Measurements from ENCODE around the gene CIC.
A peak's percentile ranks its signal among the peaks of the same experiment; 100 is the strongest.
"Not testable (repeated sequence)": the region's sequence is repeated elsewhere in the genome, so short reads cannot be mapped to it uniquely, and the experiment has no call there.

The CIC gene

DNA sequence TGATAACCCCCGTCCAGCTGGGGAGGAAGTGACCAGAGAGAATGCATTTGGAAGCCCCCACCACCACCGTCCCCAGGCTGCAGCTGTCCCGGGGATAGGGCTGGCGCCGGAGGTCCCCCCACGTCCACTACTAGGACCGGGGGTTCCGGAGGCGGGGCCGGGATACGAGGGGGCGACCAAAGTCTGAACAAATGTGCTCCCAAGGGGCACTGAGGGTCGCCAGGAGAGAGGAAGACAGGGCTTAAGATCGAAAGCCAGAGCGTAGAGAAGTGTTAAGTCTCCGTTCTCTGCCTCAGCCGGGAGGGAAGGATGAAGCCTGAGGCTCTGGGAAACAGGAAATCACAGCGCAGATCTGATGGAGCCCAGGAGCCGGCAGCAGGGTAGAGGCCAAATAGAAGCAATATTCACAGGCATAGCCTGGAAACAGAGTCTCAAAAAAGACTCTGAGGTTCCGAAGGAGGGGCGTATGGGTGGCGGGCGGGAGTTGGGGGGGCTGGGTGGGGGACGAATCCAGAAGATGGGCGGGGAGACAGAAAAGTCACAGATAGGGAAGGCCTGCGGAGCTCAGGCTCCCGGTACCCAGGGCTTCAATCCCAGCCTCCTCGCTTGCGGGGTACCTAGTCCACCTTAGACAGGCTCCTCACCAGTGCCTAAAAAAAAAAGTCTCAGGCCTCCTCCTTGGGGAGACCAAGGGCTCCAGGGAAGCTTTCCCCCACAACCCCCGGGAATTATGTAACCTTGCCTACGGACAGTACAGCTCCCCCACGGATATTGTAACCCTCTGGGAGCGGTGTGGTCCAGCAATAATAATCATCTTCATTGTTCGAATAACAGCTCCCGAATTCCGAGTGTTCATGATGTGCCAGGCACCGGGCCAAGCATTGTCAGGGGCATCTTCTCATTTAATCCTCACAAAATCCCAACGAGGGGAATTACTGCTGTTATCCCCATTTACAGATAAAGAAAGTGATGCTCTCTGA lies 13.0 kb upstream of the CIC start:
- DNase-seq: peak; percentile 82

DNA sequence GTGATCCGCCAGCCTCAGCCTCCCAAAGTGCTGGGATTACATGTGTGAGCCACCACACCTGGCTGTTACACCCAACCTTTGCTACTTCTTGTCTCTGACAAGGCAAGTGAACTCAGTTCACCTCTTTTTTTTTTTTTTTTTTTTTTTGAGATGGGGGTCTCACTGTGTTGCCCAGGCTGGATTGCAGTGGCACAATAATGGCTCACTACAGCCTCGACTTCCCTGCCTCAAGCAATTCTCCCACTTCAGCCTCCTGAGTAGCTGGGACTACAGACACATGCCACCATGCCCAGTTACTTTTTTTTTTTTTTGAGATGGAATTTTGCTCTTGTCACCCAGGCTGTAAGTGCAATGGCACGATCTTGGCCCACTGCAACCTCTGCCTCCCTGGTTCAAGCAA lies 11.2 kb upstream of the CIC start:
- peak; percentile 7 for DNase-seq

DNA sequence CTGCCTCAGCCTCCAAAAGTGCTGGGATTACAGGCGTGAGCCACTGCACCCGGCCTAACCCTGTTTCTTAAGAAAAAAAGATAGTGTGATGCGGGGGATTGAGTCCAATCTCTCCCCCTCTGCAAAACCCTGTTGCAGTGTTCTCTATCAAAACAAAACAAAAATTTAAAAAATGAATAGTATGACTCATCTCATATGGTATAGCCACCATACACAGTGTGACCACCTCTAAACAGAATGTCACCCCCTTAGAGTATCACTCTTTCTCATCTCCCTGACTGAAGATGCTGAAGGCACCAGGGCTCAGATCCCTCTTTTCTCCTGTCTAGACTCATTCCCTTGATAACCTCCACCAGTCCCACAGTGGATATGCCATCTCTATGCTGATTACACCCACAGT lies 7.3 kb upstream of the CIC start:
- DNase-seq: no peak

DNA sequence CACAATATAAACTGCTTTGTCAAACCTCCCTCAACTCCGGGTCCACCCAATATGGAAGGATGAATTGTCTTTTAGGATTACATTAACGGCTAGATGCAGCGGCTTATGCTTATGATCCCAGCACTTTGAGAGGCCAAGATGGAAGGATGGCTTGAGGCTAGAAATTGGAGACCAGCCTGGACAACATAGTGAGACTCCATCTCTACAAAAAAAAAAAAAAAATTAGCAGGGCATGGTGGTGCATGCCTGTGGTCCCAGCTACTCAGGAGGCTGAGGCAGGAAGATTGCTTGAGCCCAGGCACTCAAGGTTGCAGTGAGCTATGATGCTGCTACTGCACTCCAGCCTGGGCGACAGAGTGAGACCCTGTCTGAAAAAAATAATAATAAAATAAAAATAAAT lies 2.9 kb upstream of the CIC start:
- peak; percentile 7 for DNase-seq

DNA sequence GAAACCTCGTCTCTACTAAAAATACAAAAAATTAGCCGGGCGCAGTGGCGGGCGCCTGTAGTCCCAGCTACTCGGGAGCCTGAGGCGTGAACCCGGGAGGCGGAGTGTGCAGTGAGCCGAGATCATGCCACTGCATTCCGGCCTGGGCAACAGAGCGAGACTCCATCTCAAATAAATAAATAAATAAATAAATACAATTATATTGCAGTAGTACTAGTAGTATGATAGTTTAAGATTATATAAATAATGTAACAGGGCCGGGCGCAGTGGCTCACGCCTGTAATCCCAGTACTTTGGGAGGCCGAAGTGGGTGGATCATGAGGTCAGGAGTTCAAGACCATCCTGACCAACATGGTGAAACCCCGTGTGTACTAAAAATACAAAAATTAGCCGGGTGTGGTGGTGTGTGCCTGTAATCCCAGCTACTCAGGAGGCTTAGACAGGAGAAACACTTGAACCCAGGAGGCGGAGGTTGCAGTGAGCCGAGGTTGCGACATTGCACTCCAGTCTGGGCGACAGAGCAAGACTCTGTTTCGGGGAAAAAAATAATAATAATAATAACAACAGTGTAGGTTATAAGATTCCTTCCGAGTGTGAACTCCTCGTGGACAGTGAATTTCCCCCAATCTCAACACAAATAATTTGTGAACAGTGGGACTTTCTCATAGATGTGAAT lies 2.0 kb upstream of the CIC start:
- DNase-seq: not testable (repeated sequence)

DNA sequence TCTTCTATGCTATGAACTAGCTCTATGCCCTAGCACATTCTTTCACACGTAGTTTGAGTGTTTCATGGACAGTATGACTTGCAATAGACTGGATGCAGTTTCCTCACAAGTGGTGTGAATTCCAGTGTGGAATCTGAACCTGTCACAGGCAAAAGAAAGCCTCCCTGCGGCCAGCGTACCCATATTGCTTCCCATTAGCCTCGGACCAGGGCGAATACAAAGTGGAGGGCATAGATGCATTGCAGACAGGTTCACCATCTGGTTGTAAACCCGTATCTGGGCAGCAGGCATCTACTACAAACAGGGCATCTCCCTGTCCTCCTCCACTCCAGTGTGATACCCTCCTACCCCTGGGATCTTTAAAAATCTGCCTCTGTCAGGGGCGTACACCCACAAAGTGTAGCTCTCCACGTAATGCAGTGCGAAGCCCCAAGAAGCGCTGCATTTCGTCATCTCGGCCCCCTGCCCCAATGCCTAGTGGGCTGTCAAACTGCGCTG lies 1.4 kb upstream of the CIC start:
- no peak for DNase-seq

DNA sequence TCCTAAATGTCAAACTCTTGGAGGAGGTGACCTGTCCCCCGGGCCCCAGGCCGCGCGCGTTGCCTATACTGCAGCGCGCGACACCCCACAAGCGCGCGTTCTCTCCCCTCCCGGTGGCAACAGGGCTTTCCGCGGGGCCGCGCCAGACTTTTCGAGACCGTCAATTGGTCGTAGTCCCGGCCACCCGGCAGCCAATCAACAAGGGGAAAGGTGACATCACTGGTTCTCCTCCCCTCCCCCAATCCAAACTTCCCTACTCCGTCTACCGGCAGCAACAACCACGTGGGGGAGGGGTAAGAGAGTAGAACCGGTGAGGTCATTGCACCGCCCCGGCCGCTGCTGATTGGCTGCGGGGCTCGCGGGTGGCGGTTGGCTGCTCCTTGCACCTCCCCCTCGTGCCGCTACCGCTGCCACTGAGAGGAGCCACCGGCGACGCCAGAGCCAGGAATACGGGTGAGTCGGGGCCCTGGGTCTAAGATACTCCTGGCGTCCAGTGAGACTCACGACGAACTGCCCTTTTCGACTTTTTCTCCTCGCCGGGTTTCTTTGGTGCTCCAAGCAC lies 829 bp upstream of the CIC start:
- DNase-seq: peak; percentile 100

DNA sequence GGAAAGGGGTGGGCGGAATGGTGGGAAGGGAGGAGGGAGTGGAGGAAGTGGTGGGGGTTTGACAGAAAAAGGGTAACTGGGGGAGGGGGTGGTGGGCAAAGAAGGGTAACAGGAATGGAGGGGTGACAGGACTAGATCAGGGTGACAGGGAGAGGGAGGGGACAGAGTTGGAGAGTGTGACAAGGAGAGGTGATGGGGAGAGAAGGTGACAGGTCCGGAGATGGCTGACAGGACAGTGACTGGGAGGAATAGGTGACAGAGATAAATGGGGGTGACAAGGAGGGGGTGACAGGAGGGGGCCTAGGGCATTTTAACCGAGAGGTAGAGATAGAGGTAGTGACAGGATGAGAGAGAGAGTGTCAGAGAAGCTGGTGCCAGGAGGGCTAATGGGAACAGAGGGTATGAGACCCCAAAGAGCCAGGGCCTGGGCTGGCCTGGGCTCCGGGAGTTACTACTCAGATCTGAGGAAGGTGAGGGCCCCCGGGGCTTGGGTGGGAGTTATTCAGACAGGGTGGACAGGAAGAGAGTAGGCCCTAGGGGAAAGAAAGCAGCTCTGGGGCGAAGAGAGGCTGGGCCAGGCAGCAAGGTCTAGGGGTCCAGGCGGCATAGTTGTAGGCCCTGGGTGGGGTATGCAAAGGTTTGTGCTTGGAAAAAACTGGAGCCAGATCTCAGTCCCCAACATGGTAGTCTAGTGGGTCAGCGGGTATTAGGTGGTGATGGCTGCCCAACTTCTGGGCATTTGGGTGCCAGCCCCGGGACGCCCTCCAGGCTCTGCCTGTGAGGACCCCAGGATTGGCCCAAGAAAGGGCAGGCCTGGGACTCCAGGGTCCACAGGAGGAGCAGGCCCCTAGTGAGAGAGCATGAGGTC lies 660 bp downstream of the CIC start:
- peak; percentile 41 for DNase-seq

DNA sequence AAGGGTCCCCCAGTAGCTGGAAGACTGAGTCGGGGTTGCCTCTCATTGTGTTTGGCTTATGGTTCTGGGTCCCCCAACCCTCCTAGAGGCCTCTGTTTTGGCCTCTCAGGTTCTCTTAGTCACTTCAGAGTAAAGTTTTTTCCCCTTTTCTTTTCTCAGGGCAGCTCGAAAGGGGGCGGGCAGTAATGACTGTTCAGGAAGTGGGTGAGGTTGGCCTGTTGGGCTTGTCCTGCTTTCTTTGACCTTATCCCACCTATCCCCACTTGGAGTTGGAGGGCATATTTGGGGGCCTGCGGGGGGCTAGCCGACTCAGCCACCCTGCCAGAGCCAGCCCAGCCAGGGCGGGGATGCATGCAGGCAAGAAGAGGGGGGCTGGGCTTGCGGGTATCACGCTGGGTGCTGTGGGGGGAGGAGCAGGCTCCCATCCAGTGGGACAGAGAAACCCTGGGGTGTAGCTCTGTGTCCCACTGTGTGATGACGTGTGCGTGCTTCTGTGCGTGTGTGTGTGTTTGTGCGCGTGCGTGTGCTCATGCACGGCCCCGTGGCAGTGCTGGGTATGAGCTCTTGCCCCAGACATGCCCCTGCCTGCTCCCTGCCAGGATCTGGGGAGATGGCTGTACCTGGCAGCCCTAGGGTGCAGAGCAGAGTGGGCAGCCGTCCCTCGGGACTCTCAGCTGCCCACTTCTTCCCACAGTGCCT lies 1.4 kb downstream of the CIC start:
- DNase-seq: peak; percentile 39

DNA sequence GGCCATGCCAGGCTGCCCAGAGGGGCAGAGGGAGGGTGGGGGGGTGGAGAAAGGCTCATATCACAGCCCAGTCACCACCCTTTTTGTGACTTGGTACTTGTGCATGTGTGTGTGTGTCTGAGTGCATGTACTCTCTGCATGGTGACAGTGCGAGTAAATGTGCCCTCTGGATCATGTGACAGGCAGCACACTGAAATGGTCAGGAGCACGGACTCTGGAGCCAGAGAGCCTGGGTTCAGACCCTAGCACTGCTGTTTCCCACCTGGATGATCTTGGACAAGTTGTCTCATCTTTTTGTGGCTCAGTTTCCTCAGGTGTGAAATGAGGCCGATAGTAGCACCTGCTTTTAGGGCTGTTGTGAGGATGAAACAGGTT lies 2.0 kb downstream of the CIC start:
- DNase-seq: no peak

DNA sequence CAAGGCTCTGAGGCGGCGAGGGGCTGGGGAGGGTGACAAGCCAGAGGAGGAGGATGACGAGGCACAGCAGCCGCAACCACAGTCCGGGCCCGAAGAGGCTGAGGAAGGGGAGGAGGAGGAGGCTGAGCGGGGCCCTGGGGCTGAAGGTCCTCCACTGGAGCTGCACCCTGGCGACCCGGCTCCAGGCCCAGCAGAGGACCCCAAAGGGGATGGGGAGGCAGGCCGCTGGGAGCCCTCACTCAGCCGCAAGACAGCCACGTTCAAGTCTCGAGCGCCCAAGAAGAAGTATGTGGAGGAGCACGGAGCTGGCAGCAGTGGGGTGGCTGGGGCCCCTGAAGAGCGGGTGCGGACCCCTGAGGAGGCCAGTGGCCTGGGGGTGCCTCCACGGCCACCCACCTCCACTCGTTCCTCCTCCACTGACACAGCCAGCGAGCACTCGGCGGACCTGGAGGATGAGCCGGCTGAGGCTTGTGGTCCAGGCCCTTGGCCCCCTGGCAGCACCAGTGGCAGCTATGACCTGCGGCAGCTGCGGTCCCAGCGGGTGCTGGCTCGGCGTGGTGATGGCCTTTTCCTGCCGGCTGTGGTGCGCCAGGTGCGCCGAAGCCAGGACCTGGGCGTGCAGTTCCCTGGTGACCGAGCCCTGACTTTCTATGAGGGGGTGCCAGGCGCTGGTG lies 2.9 kb downstream of the CIC start:
- DNase-seq: peak; percentile 11

DNA sequence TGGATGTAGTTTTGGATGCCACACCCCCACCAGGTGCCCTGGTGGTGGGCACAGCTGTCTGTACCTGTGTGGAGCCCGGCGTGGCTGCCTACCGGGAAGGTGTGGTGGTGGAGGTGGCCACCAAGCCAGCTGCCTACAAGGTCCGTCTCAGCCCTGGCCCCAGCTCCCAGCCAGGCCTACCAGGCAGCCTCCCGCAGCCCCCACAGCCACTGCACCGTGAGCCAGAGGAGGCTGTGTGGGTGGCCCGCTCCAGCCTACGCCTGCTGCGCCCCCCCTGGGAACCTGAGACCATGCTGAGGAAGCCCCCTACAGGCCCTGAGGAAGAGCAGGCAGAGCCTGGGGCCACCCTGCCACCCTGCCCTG lies 3.5 kb downstream of the CIC start:
- peak; percentile 22 for DNase-seq

DNA sequence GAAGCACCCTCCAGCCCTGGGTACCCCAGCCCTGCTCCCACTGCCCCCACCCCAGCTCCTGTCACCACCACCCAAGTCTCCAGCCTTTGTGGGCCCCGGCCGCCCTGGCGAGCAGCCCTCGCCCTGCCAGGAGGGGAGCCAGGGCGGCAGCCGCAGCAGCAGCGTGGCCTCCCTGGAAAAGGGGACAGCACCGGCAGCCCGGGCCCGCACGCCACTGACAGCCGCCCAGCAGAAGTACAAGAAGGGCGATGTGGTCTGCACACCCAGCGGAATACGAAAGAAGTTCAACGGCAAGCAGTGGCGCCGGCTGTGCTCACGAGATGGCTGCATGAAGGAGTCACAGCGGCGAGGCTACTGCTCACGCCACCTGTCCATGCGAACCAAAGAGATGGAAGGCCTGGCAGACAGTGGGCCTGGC lies 3.9 kb downstream of the CIC start:
- DNase-seq: peak; percentile 16

DNA sequence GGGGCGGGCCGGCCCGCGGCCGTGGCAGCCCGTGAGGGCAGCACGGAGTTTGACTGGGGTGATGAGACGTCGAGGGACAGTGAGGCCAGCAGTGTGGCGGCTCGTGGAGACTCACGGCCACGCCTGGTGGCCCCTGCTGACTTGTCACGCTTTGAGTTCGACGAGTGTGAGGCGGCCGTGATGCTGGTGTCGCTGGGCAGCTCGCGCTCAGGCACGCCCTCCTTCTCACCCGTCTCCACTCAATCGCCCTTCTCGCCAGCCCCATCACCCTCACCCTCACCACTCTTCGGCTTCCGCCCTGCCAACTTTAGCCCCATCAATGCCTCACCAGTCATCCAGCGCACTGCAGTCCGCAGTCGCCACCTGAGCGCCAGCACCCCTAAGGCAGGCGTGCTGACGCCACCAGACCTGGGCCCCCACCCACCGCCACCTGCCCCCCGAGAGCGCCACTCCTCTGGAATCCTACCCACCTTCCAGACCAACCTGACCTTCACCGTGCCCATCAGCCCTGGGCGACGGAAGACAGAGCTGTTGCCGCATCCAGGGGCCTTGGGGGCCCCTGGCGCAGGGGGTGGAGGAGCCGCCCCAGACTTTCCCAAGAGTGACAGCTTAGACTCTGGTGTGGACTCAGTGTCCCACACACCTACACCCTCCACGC lies 4.5 kb downstream of the CIC start:
- DNase-seq: peak; percentile 12

DNA sequence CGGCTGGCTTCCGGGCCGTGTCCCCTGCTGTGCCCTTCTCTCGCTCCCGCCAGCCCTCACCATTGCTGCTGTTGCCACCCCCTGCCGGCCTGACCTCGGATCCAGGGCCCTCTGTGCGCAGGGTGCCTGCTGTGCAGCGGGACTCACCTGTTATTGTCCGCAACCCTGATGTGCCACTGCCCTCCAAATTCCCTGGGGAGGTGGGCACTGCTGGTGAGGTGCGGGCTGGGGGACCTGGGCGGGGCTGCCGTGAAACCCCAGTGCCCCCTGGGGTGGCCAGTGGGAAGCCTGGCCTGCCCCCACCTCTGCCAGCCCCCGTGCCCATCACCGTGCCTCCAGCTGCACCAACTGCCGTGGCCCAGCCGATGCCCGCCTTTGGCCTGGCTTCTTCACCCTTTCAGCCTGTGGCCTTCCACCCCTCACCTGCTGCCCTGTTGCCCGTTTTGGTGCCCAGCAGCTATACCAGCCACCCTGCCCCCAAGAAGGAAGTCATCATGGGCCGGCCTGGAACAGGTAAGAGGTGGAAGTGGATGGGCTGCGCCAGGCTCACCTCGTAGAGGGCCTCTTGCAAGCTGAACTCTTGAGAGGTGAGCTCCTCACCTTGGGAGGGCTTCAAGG lies 5.1 kb downstream of the CIC start:
- DNase-seq: peak; percentile 19

DNA sequence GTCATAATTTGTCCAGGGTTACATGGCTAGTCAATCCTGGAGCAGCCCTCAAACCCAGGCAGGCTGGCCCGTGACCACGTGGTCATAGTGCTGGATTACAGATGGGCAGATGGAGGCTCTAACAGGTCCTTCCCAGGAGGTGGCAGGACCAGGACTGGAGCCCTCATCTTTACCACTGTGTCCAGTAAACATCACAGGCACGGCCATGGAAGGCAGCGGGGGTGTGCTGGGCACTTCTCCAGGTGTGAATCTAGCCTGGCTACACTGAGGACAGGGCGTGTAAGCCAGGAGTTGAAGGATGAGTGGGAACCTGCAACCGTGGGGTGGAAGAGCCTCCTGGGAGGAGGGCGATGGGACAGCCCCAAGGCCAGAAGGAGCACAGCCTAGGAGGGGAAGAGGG lies 6.1 kb downstream of the CIC start:
- DNase-seq: peak; percentile 19

DNA sequence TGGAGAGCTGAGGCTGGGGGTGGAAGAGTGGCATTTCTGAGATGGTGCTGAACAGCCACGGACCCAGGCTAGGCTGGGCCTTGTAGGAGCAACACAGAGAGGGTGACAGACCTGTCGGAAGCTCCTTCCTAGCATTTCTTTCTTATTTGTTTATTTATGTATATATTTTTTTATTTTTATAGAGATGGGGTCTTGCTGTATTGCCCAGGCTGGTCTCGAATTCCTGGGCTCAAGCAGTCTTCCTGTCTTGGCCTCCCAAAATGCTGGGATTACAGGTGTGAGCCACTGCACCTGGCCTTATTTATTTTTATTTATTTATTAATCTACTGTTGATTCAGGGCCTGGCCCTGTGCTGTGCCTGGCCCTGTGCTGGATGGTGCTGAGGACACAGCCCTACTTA lies 6.5 kb downstream of the CIC start:
- no peak for DNase-seq

DNA sequence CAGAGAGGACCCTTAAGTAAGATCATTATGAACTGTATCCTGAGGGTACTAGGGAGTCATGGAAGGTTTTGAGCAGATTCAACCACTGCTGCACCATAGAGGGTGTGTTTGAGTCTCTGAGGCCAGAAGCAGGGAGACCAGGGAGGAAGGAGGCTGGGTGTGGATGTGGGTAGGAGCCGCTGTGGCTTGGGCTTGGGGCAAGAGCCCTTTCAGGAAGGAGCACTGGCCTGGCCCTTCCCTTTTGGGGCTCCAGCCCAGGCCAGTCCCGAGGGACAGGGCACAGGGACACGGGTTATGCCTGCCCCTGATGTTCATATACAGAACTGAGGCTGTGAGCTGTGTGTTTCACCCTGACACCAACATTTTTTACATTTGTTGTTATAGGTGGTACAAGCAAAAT lies 7.2 kb downstream of the CIC start:
- DNase-seq: peak; percentile 16

DNA sequence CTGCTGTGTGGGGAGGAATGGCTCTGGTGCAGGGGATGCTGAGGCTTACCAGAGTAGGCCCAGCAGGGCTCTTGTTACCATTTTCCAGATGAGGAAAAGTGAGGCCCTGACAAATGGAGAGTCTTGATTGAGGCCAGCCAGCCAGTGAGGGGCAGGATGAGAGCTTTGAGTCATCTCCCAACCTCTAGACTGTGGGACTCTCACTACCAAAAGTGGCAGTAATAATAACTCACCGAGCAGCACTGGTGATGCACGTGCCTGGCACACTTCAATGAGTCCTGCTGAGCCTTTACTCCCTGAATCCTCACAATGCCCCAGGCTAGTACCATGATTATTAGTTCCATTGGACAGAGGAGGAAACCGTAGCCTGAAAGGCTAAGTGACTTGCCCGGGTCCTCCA lies 7.8 kb downstream of the CIC start:
- no peak for DNase-seq

DNA sequence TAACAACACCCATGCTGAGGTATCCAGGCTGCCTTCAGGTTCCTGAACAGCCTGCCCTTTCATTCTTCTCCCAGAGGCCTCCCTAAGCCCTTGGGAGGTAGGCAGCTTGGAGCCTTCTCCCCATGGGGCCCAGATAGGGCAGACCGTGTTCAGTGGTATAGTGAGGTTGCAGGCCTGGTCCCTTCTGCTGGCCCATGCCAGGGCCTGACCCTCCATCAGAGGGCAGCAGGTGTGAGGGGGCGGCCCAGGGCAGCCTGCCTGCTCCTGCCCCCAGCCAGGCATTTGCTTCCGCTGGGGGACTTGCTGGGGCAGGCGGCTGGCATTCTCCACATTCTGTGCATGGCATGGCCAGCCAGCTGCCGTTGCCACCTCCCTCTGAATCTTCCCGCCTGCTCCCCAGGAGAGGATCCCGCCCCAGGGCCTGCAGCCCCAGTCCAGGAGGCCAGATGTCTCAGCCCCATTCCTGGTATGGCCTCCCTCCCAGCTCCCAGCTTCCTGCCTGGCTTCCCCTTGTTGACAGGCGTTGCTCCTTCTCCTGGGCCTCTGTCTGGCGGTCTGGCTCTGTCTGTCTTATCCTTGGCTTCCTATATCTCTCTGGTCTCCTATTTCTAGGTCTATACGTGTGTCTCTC lies 8.9 kb downstream of the CIC start:
- peak; percentile 79 for DNase-seq

All from right hindlimb (tissue), 1 donor.